Measurements from ENCODE around the gene DHRS3.
"Not testable (repeated sequence)": the region's sequence is repeated elsewhere in the genome, so short reads cannot be mapped to it uniquely, and the experiment has no call there.

Gene DHRS3

GRCh38 chr1:12548973-12549459 lies 69.0 kb downstream of the DHRS3 start:
- in situ Hi-C loops (cut with HindIII; ENCODE audit: low pct_ligation_motif_present, low pct_unique_long_range_greater_than_20kb, low sequenced_read_pairs): no loop called here
- DNase-seq: no peak

GRCh38 chr1:12548279-12548972 lies 69.6 kb downstream of the DHRS3 start:
- in situ Hi-C loops (cut with HindIII; ENCODE audit: low pct_ligation_motif_present, low pct_unique_long_range_greater_than_20kb, low sequenced_read_pairs): no loop called here
- no peak for DNase-seq

GRCh38 chr1:12547586-12548225 lies 70.3 kb downstream of the DHRS3 start:
- no peak for DNase-seq
- in situ Hi-C loops (cut with HindIII; ENCODE audit: low pct_ligation_motif_present, low pct_unique_long_range_greater_than_20kb, low sequenced_read_pairs): no loop called here

- no peak for DNase-seq
- in situ Hi-C loops (cut with HindIII; ENCODE audit: low pct_ligation_motif_present, low pct_unique_long_range_greater_than_20kb, low sequenced_read_pairs): no loop called here
These were observed 71.0 kb downstream of the DHRS3 start for GRCh38 chr1:12546771-12547585.

- in situ Hi-C loops (cut with HindIII; ENCODE audit: low pct_ligation_motif_present, low pct_unique_long_range_greater_than_20kb, low sequenced_read_pairs): no loop called here
- no peak for DNase-seq
These were observed 73.0 kb downstream of the DHRS3 start for GRCh38 chr1:12544992-12545391.

- DNase-seq: no peak
- in situ Hi-C loops (cut with HindIII; ENCODE audit: low pct_ligation_motif_present, low pct_unique_long_range_greater_than_20kb, low sequenced_read_pairs): no loop called here
These were observed 73.7 kb downstream of the DHRS3 start for GRCh38 chr1:12544357-12544756.

- DNase-seq: no peak
- in situ Hi-C loops (cut with HindIII; ENCODE audit: low pct_ligation_motif_present, low pct_unique_long_range_greater_than_20kb, low sequenced_read_pairs): no loop called here
These were observed 74.3 kb downstream of the DHRS3 start for GRCh38 chr1:12543740-12544154.

GRCh38 chr1:12542616-12543592 lies 75.1 kb downstream of the DHRS3 start:
- DNase-seq: no peak
- in situ Hi-C loops (cut with HindIII; ENCODE audit: low pct_ligation_motif_present, low pct_unique_long_range_greater_than_20kb, low sequenced_read_pairs): no loop called here

- no peak for DNase-seq
- in situ Hi-C loops (cut with HindIII; ENCODE audit: low pct_ligation_motif_present, low pct_unique_long_range_greater_than_20kb, low sequenced_read_pairs): no loop called here
These were observed 75.9 kb downstream of the DHRS3 start for GRCh38 chr1:12542138-12542465.

- DNase-seq: no peak
- in situ Hi-C loops (cut with HindIII; ENCODE audit: low pct_ligation_motif_present, low pct_unique_long_range_greater_than_20kb, low sequenced_read_pairs): no loop called here
These were observed 76.5 kb downstream of the DHRS3 start for GRCh38 chr1:12541274-12542137.

- in situ Hi-C loops (cut with HindIII; ENCODE audit: low pct_ligation_motif_present, low pct_unique_long_range_greater_than_20kb, low sequenced_read_pairs): no loop called here
- no peak for DNase-seq
These were observed 77.3 kb downstream of the DHRS3 start for GRCh38 chr1:12540580-12541273.

- in situ Hi-C loops (cut with HindIII; ENCODE audit: low pct_ligation_motif_present, low pct_unique_long_range_greater_than_20kb, low sequenced_read_pairs): no loop called here
- no peak for DNase-seq
These were observed 78.1 kb downstream of the DHRS3 start for GRCh38 chr1:12539705-12540579.

GRCh38 chr1:12539320-12539704 lies 78.7 kb downstream of the DHRS3 start:
- in situ Hi-C loops (cut with HindIII; ENCODE audit: low pct_ligation_motif_present, low pct_unique_long_range_greater_than_20kb, low sequenced_read_pairs): no loop called here
- DNase-seq: no peak

GRCh38 chr1:12538536-12538935 lies 79.5 kb downstream of the DHRS3 start:
- DNase-seq; in situ Hi-C loops (cut with HindIII; ENCODE audit: low pct_ligation_motif_present, low pct_unique_long_range_greater_than_20kb, low sequenced_read_pairs): not testable (repeated sequence)

GRCh38 chr1:12537906-12538461 lies 80.0 kb downstream of the DHRS3 start:
- DNase-seq: no peak
- in situ Hi-C loops (cut with HindIII; ENCODE audit: low pct_ligation_motif_present, low pct_unique_long_range_greater_than_20kb, low sequenced_read_pairs): no loop called here

- in situ Hi-C loops (cut with HindIII; ENCODE audit: low pct_ligation_motif_present, low pct_unique_long_range_greater_than_20kb, low sequenced_read_pairs): no loop called here
- DNase-seq: no peak
These were observed 80.7 kb downstream of the DHRS3 start for GRCh38 chr1:12537294-12537693.
